Measurements from ENCODE around the gene DHRSX.

The DHRSX gene

GRCh38 chrX:2441466-2441865 lies 59.3 kb downstream of the DHRSX start:
- whole genome bisulfite sequencing (ENCODE audit: insufficient coverage, insufficient read length): no CpG with 5 or more reads among the region's 5 CpGs

GRCh38 chrX:2439613-2440012 lies 61.2 kb downstream of the DHRSX start:
- Histone ChIP-seq H3K9me3 (ENCODE audit: control insufficient read depth, insufficient read depth, low read length) (peaks cover 4% of the 10 kb centered on the region), H3K4me1 (ENCODE audit: control insufficient read depth, insufficient read depth, low read length) (no peaks in the 10 kb centered on the region), H3K27ac (ENCODE audit: low read length) (no peak overlapping the region), H3K36me3 (ENCODE audit: control insufficient read depth, insufficient read depth, low read length) (peaks cover 6% of the 10 kb centered on the region), H3K4me3 (ENCODE audit: low read length) (no peak overlapping the region), H3K27me3 (ENCODE audit: control insufficient read depth, insufficient read depth, low read length) (no peaks in the 10 kb centered on the region)
- no CpG with 5 or more reads among the region's 8 CpGs for WGBS (ENCODE audit: insufficient coverage, insufficient read length)
- DNase-seq (ENCODE audit: low read depth, low spot score): no peak

More at GRCh38 chrX:2441466-2441865, 59.3 kb downstream of the DHRSX start:
- Histone ChIP-seq H3K27ac (ENCODE audit: low read length) (no peak overlapping the region), H3K4me1 (ENCODE audit: control insufficient read depth, insufficient read depth, low read length) (no peaks in the 10 kb centered on the region), H3K4me3 (ENCODE audit: low read length) (no peak overlapping the region), H3K9me3 (ENCODE audit: control insufficient read depth, insufficient read depth, low read length) (peaks cover 4% of the 10 kb centered on the region), H3K27me3 (ENCODE audit: control insufficient read depth, insufficient read depth, low read length) (no peaks in the 10 kb centered on the region), H3K36me3 (ENCODE audit: control insufficient read depth, insufficient read depth, low read length) (peaks cover 6% of the 10 kb centered on the region)
- no peak for DNase-seq (ENCODE audit: low read depth, low spot score)

- no CpG with 5 or more reads among the region's 2 CpGs for WGBS (ENCODE audit: insufficient coverage, insufficient read length)
- H3K4me3 ChIP-seq (ENCODE audit: low read length): no peak overlapping the region
- no peaks in the 10 kb centered on the region for H3K27me3 ChIP-seq (ENCODE audit: control insufficient read depth, insufficient read depth, low read length)
- no peaks in the 10 kb centered on the region for H3K4me1 ChIP-seq (ENCODE audit: control insufficient read depth, insufficient read depth, low read length)
- H3K36me3 ChIP-seq (ENCODE audit: control insufficient read depth, insufficient read depth, low read length): peaks cover 6% of the 10 kb centered on the region
- H3K27ac ChIP-seq (ENCODE audit: low read length): no peak overlapping the region
- no peak for DNase-seq (ENCODE audit: low read depth, low spot score)
- peaks cover 4% of the 10 kb centered on the region for H3K9me3 ChIP-seq (ENCODE audit: control insufficient read depth, insufficient read depth, low read length)
These were observed 65.3 kb downstream of the DHRSX start for GRCh38 chrX:2435465-2435864.

- no peak for DNase-seq (ENCODE audit: low read depth, low spot score)
- no peaks in the 10 kb centered on the region for H3K4me1 ChIP-seq (ENCODE audit: control insufficient read depth, insufficient read depth, low read length)
- 0 out of 2 replicates have a peak, but pooled peaks cover 3% of the 10 kb centered on the region for H3K36me3 ChIP-seq (ENCODE audit: control insufficient read depth, insufficient read depth, low read length)
- no CpG with 5 or more reads among the region's 12 CpGs for WGBS (ENCODE audit: insufficient coverage, insufficient read length)
- no peak overlapping the region for H3K4me3 ChIP-seq (ENCODE audit: low read length)
- no peaks in the 10 kb centered on the region; the same call in 1 of the 2 replicates for H3K9me3 ChIP-seq (ENCODE audit: control insufficient read depth, insufficient read depth, low read length)
- no peak overlapping the region for H3K27ac ChIP-seq (ENCODE audit: low read length)
- no peaks in the 10 kb centered on the region for H3K27me3 ChIP-seq (ENCODE audit: control insufficient read depth, insufficient read depth, low read length)
These were observed 66.3 kb downstream of the DHRSX start for GRCh38 chrX:2434270-2435163.

GRCh38 chrX:2432298-2432863 lies 68.4 kb downstream of the DHRSX start:
- Histone ChIP-seq H3K9me3 (ENCODE audit: control insufficient read depth, insufficient read depth, low read length) (no peaks in the 10 kb centered on the region), H3K27ac (ENCODE audit: low read length) (no peak overlapping the region), H3K27me3 (ENCODE audit: control insufficient read depth, insufficient read depth, low read length) (no peaks in the 10 kb centered on the region), H3K4me3 (ENCODE audit: low read length) (no peak overlapping the region), H3K4me1 (ENCODE audit: control insufficient read depth, insufficient read depth, low read length) (no peaks in the 10 kb centered on the region), H3K36me3 (ENCODE audit: control insufficient read depth, insufficient read depth, low read length) (0 out of 2 replicates have a peak, but pooled peaks cover 3% of the 10 kb centered on the region)
- WGBS (ENCODE audit: insufficient coverage, insufficient read length): no CpG with 5 or more reads among the region's 11 CpGs
- DNase-seq (ENCODE audit: low read depth, low spot score): no peak

GRCh38 chrX:2430265-2430825 lies 70.4 kb downstream of the DHRSX start:
- 0 out of 2 replicates have a peak, but pooled peaks cover 3% of the 10 kb centered on the region for H3K36me3 ChIP-seq (ENCODE audit: control insufficient read depth, insufficient read depth, low read length)
- no peaks in the 10 kb centered on the region for H3K27me3 ChIP-seq (ENCODE audit: control insufficient read depth, insufficient read depth, low read length)
- DNase-seq (ENCODE audit: low read depth, low spot score): no peak
- WGBS (ENCODE audit: insufficient coverage, insufficient read length): no CpG with 5 or more reads among the region's 13 CpGs
- no peak overlapping the region for H3K27ac ChIP-seq (ENCODE audit: low read length)
- H3K9me3 ChIP-seq (ENCODE audit: control insufficient read depth, insufficient read depth, low read length): no peaks in the 10 kb centered on the region
- no peaks in the 10 kb centered on the region; the same call in 1 of the 2 replicates for H3K4me1 ChIP-seq (ENCODE audit: control insufficient read depth, insufficient read depth, low read length)
- H3K4me3 ChIP-seq (ENCODE audit: low read length): no peak overlapping the region

GRCh38 chrX:2427737-2428136 lies 73.0 kb downstream of the DHRSX start:
- no CpG with 5 or more reads among the region's 5 CpGs for WGBS (ENCODE audit: insufficient coverage, insufficient read length)
- H3K4me1 ChIP-seq (ENCODE audit: control insufficient read depth, insufficient read depth, low read length): no peaks in the 10 kb centered on the region; the same call in 1 of the 2 replicates
- H3K9me3 ChIP-seq (ENCODE audit: control insufficient read depth, insufficient read depth, low read length): no peaks in the 10 kb centered on the region

GRCh38 chrX:2427147-2427546 lies 73.6 kb downstream of the DHRSX start:
- H3K4me1 ChIP-seq (ENCODE audit: control insufficient read depth, insufficient read depth, low read length): no peaks in the 10 kb centered on the region; the same call in 1 of the 2 replicates
- no CpG with 5 or more reads among the region's 7 CpGs for WGBS (ENCODE audit: insufficient coverage, insufficient read length)
- no peak for DNase-seq (ENCODE audit: low read depth, low spot score)

More at GRCh38 chrX:2427737-2428136, 73.0 kb downstream of the DHRSX start:
- DNase-seq (ENCODE audit: low read depth, low spot score): no peak
- Histone ChIP-seq H3K27me3 (ENCODE audit: control insufficient read depth, insufficient read depth, low read length) (no peaks in the 10 kb centered on the region), H3K27ac (ENCODE audit: low read length) (no peak overlapping the region), H3K4me3 (ENCODE audit: low read length) (no peak overlapping the region), H3K36me3 (ENCODE audit: control insufficient read depth, insufficient read depth, low read length) (no peaks in the 10 kb centered on the region)

GRCh38 chrX:2426289-2426882 lies 74.4 kb downstream of the DHRSX start:
- H3K4me1 ChIP-seq (ENCODE audit: control insufficient read depth, insufficient read depth, low read length): no peaks in the 10 kb centered on the region; the same call in 1 of the 2 replicates
- H3K4me3 ChIP-seq (ENCODE audit: low read length): no peak overlapping the region
- H3K36me3 ChIP-seq (ENCODE audit: control insufficient read depth, insufficient read depth, low read length): no peaks in the 10 kb centered on the region
- no peaks in the 10 kb centered on the region for H3K9me3 ChIP-seq (ENCODE audit: control insufficient read depth, insufficient read depth, low read length)
- no peaks in the 10 kb centered on the region for H3K27me3 ChIP-seq (ENCODE audit: control insufficient read depth, insufficient read depth, low read length)
- no peak overlapping the region for H3K27ac ChIP-seq (ENCODE audit: low read length)
- no peak for DNase-seq (ENCODE audit: low read depth, low spot score)

More at GRCh38 chrX:2427147-2427546, 73.6 kb downstream of the DHRSX start:
- H3K27me3 ChIP-seq (ENCODE audit: control insufficient read depth, insufficient read depth, low read length): no peaks in the 10 kb centered on the region
- H3K9me3 ChIP-seq (ENCODE audit: control insufficient read depth, insufficient read depth, low read length): no peaks in the 10 kb centered on the region
- no peak overlapping the region for H3K27ac ChIP-seq (ENCODE audit: low read length)
- no peak overlapping the region for H3K4me3 ChIP-seq (ENCODE audit: low read length)
- no peaks in the 10 kb centered on the region for H3K36me3 ChIP-seq (ENCODE audit: control insufficient read depth, insufficient read depth, low read length)

Data from iPS DF 6.9 (cell line).